Activated CD8-positive, alpha-beta memory T cell treated with anti-CD3 and anti-CD28 coated beads for 36 hours (primary cell): ENCODE data around the gene NPAP1. TPM values are rescaled to one million over a fixed set of nuclear protein-coding genes. Genes with fewer than 3 reads are reported as not detected.
"Not testable (repeated sequence)": the region's sequence is repeated elsewhere in the genome, so short reads cannot be mapped to it uniquely, and the experiment has no call there.

Experiments used
- CTCF ChIA-PET: fragments of 350-600 bp; sonication (Branson Sonifier 250); formaldehyde crosslinking; loops from one replicate; lab custom pipeline; 2021; ENCODE audit warnings: antibody characterized with exemption; lab: Charles Lee
- POLR2A ChIA-PET: fragments of 350-600 bp; sonication (Branson Sonifier 250); formaldehyde crosslinking; loops from one replicate; lab custom pipeline; 2021; ENCODE audit warnings: antibody characterized with exemption; lab: Charles Lee
- total RNA-seq, 2 experiments: library from RNA; stranded (reverse); gene quantifications; one replicate each; pipeline ENCODE4 v1.2.3, GENCODE V29; 2021

The NPAP1 gene
- total RNA-seq: not detected

GRCh38 chr15:24675332-24676144 lies at the start of gene NPAP1:
NPAP1 (plus strand) TSS chr15:24675775; CDS start chr15:24675868, 93 bp downstream.
- POLR2A ChIA-PET: no interaction called here
- CTCF ChIA-PET: no interaction called here

GRCh38 chr15:24627443-24627842 lies 48.1 kb upstream of the NPAP1 start:
- POLR2A ChIA-PET: no interaction called here
- CTCF ChIA-PET: no interaction called here

- ChIA-PET POLR2A (no interaction called here), CTCF (no interaction called here)
Measured at GRCh38 chr15:24633082-24633481, 42.5 kb upstream of the NPAP1 start.

GRCh38 chr15:24639412-24639811 lies 36.2 kb upstream of the NPAP1 start:
- POLR2A ChIA-PET, CTCF ChIA-PET: not testable (repeated sequence)

GRCh38 chr15:24645627-24646026 lies 29.9 kb upstream of the NPAP1 start:
- POLR2A ChIA-PET: no interaction called here

GRCh38 chr15:24659622-24660021 lies 16.0 kb upstream of the NPAP1 start:
- ChIA-PET POLR2A (no interaction called here), CTCF (no interaction called here)

More at GRCh38 chr15:24645627-24646026, 29.9 kb upstream of the NPAP1 start:
- CTCF ChIA-PET: no interaction called here

- CTCF ChIA-PET: no interaction called here
- POLR2A ChIA-PET: no interaction called here
Measured at GRCh38 chr15:24662991-24663390, 12.6 kb upstream of the NPAP1 start.

GRCh38 chr15:24676431-24676830 lies 856 bp downstream of the NPAP1 start:
- CTCF ChIA-PET: no interaction called here

GRCh38 chr15:24678485-24678884 lies 2.9 kb downstream of the NPAP1 start:
- ChIA-PET POLR2A (no interaction called here), CTCF (no interaction called here)

More at GRCh38 chr15:24676431-24676830, 856 bp downstream of the NPAP1 start:
- POLR2A ChIA-PET: no interaction called here

GRCh38 chr15:24682002-24682401 lies 6.4 kb downstream of the NPAP1 start:
- POLR2A ChIA-PET: no interaction called here
- CTCF ChIA-PET: no interaction called here

GRCh38 chr15:24682905-24683304 lies 7.3 kb downstream of the NPAP1 start:
- POLR2A ChIA-PET, CTCF ChIA-PET: not testable (repeated sequence)

- ChIA-PET POLR2A (no interaction called here), CTCF (no interaction called here)
Measured at GRCh38 chr15:24683736-24684135, 8.2 kb downstream of the NPAP1 start.

- ChIA-PET CTCF (no interaction called here), POLR2A (no interaction called here)
Measured at GRCh38 chr15:24684313-24684712, 8.7 kb downstream of the NPAP1 start.

- ChIA-PET CTCF (no interaction called here), POLR2A (no interaction called here)
Measured at GRCh38 chr15:24696201-24696600, 20.6 kb downstream of the NPAP1 start.

- ChIA-PET CTCF (no interaction called here), POLR2A (no interaction called here)
Measured at GRCh38 chr15:24696842-24697241, 21.3 kb downstream of the NPAP1 start.

GRCh38 chr15:24718289-24719082 lies 42.9 kb downstream of the NPAP1 start:
- POLR2A ChIA-PET: no interaction called here
- CTCF ChIA-PET: no interaction called here

- CTCF ChIA-PET: no interaction called here
- POLR2A ChIA-PET: no interaction called here
Measured at GRCh38 chr15:24729760-24730159, 54.2 kb downstream of the NPAP1 start.
